HepG2 (cell line): ENCODE data around the gene NCMAP. TPM values are rescaled to one million over a fixed set of nuclear protein-coding genes. Genes with fewer than 3 reads are reported as not detected.
A peak's percentile ranks its signal among the peaks of the same experiment; 100 is the strongest.

Experiments used
- BCL6 ChIP-seq: IDR thresholded peaks from 2 replicates; pipeline ENCODE4 v1.6.1; 2016; ENCODE audit warnings: missing genetic modification reagents, missing compliant biosample characterization
- EP300 ChIP-seq, 3 experiments: sonication (generic) in 1 of 3; formaldehyde crosslinking in 1 of 3; IDR thresholded peaks; 2 replicates each; pipeline versions ENCODE4 v1.5.1 to v1.6.1; 2011 to 2020; ENCODE audit warnings: low read depth in 2 of 3, low read length in 2 of 3, borderline replicate concordance in 1 of 3, improper control_type of control experiment in 1 of 3, mild to moderate bottlenecking in 1 of 3, missing genetic modification reagents in 1 of 3, moderate library complexity in 1 of 3
- FOXK2 ChIP-seq: fragments of 450-650 bp; IDR thresholded peaks from 2 replicates; pipeline ENCODE4 v1.6.1; 2016
- IRF2 ChIP-seq: IDR thresholded peaks from 2 replicates; pipeline ENCODE4 v1.6.1; 2018; ENCODE audit warnings: missing genetic modification reagents, missing compliant biosample characterization
- KDM5B ChIP-seq: sonication (generic); formaldehyde crosslinking; IDR thresholded peaks from 2 replicates; pipeline ENCODE4 v1.4.0; 2020; ENCODE audit warnings: missing genetic modification reagents, mild to moderate bottlenecking, borderline replicate concordance
- MIXL1 ChIP-seq: IDR thresholded peaks from 2 replicates; pipeline ENCODE4 v1.6.1; 2016
- MTF2 ChIP-seq: sonication (generic); formaldehyde crosslinking; IDR thresholded peaks from 2 replicates; pipeline ENCODE4 v1.5.0; 2020; ENCODE audit warnings: missing genetic modification reagents, borderline replicate concordance
- PHF5A ChIP-seq: IDR thresholded peaks from one replicate; pipeline ENCODE4 v1.6.1; 2018; ENCODE audit warnings: low read depth, missing genetic modification reagents; ENCODE audit not compliant: unreplicated experiment
- PRDM15 ChIP-seq: sonication (generic); formaldehyde crosslinking; IDR thresholded peaks from 2 replicates; pipeline ENCODE4 v1.4.0; 2020; ENCODE audit warnings: missing genetic modification reagents
- SAFB2 ChIP-seq: sonication (generic); formaldehyde crosslinking; IDR thresholded peaks from 2 replicates; pipeline ENCODE4 v1.5.1; 2020; ENCODE audit warnings: missing genetic modification reagents, low read depth, mild to moderate bottlenecking, borderline replicate concordance
- SMC3 ChIP-seq: IDR thresholded peaks from 2 replicates; pipeline ENCODE4 v1.6.1; 2011; ENCODE audit warnings: low read length, improper control_type of control experiment
- SNAPC2 ChIP-seq: sonication (generic); formaldehyde crosslinking; IDR thresholded peaks from 2 replicates; pipeline ENCODE4 v1.8.1; 2022; ENCODE audit warnings: mild to moderate bottlenecking, missing genetic modification reagents
- TCF7 ChIP-seq: sonication (generic); IDR thresholded peaks from 2 replicates; pipeline ENCODE4 v1.6.1; 2016; ENCODE audit warnings: antibody characterized with exemption, low read depth
- THAP11 ChIP-seq: IDR thresholded peaks from 2 replicates; pipeline ENCODE4 v1.6.1; 2016; ENCODE audit warnings: missing biosample characterization, missing genetic modification reagents
- ZMYM2 ChIP-seq: sonication (generic); formaldehyde crosslinking; IDR thresholded peaks from 2 replicates; pipeline ENCODE4 v1.8.0; 2022; ENCODE audit warnings: mild to moderate bottlenecking, missing genetic modification reagents
- ZNF350 ChIP-seq: sonication (generic); formaldehyde crosslinking; IDR thresholded peaks from 2 replicates; pipeline ENCODE4 v1.4.0; 2020; ENCODE audit warnings: mild to moderate bottlenecking, low read depth, missing genetic modification reagents, borderline replicate concordance
- ZNF414 ChIP-seq: sonication (generic); formaldehyde crosslinking; IDR thresholded peaks from 2 replicates; pipeline ENCODE4 v1.5.0; 2020; ENCODE audit warnings: missing genetic modification reagents
- ZNF510 ChIP-seq: sonication (generic); formaldehyde crosslinking; IDR thresholded peaks from 2 replicates; pipeline ENCODE4 v1.4.0; 2020; ENCODE audit warnings: low read depth, mild to moderate bottlenecking, missing genetic modification reagents
- ZNF597 ChIP-seq: sonication (generic); formaldehyde crosslinking; IDR thresholded peaks from 2 replicates; pipeline ENCODE4 v1.5.0; 2020; ENCODE audit warnings: missing genetic modification reagents
- ZNF605 ChIP-seq: sonication (generic); formaldehyde crosslinking; IDR thresholded peaks from 2 replicates; pipeline ENCODE4 v1.8.0; 2022; ENCODE audit warnings: mild to moderate bottlenecking, missing genetic modification reagents
- polyA plus RNA-seq, 8 experiments: library from polyadenylated mRNA; depleted of rRNA in 3 of 8; stranded (reverse) in 7 of 8; unstranded in 1 of 8; fragments of >200 nt; fragmentation: Illumina TruSeq in 4 of 8; extraction: Trizol in 4 of 8; gene quantifications; 2 replicates each; pipeline versions ENCODE4 v1.2.1 to v1.2.3, GENCODE V29; 2011 to 2016; ENCODE audit warnings: low read depth in 4 of 8, missing spikeins in 1 of 8, mixed read lengths in 1 of 8; ENCODE audit not compliant: insufficient read depth in 1 of 8
- total RNA-seq, 5 experiments: library from RNA; depleted of rRNA; stranded (reverse); fragments of >200 nt; fragmentation: Illumina TruSeq; extraction: Trizol; gene quantifications; 2 replicates each; pipeline ENCODE4 v1.2.3, GENCODE V29; 2016; ENCODE audit warnings: low read depth in 1 of 5
- TF ChIP-seq, protein P1 (sequence below): sonication (generic); formaldehyde crosslinking; IDR thresholded peaks from 2 replicates; pipeline ENCODE4 v1.5.1; 2020; ENCODE audit warnings: missing genetic modification reagents, mild to moderate bottlenecking, borderline replicate concordance
- TF ChIP-seq, protein P2 (sequence below): sonication (generic); formaldehyde crosslinking; IDR thresholded peaks from 2 replicates; pipeline ENCODE4 v1.4.0; 2020; ENCODE audit warnings: missing genetic modification reagents

NCMAP gene
- total and polyA plus RNA-seq, 2 of the 13 experiments (the other 11 are each of a cell fraction or from before 2014, with no cell fraction given), result 2.7 to 20.0 TPM

DNA sequence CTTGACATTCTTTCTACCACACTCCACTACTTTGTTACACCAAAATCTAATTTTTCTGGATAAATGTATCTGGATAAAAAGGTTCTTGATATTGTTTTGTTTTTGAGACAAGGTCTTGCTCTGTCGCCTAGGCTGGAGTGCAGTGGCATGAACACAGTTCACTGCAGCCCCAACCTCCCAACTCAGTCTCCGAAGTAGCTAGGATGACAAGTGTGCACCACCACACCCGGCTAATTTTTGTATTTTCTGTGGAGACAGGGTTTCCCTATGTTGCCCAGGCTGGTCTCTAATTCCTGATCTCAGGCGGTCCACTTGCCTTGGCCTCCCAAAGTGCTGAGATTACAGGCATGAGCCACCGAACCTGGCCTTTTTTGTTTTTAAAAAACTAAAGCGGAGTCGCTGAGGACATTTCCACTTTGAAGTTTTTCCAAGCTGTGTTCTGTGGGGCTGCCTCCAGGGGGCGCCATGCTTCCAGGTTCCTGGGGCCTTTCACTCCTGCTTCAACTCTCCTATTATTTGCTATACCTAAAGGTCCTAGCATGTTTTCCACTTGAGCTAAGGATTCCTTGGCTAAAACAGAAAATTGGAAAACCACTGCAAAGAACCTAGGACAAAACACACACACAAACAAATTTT lies 14.1 kb upstream of the NCMAP start (continued):
- TF ChIP-seq PRDM15 (CRISPR knock-in tag) (no peak), FOXK2 (no peak), IRF2 (no peak), THAP11 (CRISPR knock-in tag) (no peak), SNAPC2 (CRISPR knock-in tag) (no peak), TCF7 (peak; percentile 14; the same call in 1 of the 2 replicates), BCL6 (CRISPR knock-in tag) (no peak), KDM5B (CRISPR knock-in tag) (peak; percentile 25; the same call in 1 of the 2 replicates), ZNF350 (CRISPR knock-in tag) (no peak), ZMYM2 (CRISPR knock-in tag) (peak; percentile 58; the same call in 1 of the 2 replicates), ZNF605 (peak; percentile 65; the same call in 1 of the 2 replicates), MIXL1 (CRISPR knock-in tag) (no peak), ZNF510 (CRISPR knock-in tag) (no peak), ZNF414 (CRISPR knock-in tag) (0 out of 2 replicates have a peak, but pooled peaks have one; percentile 36), MTF2 (CRISPR knock-in tag) (no peak), PHF5A (CRISPR knock-in tag) (no peak), SAFB2 (CRISPR knock-in tag) (no peak), ZNF597 (no peak), SMC3 (peak; percentile 83), EP300 (IDR thresholded peaks at IDR 0.05; ENCODE audit: low read depth in 2 of 2, low read length in 2 of 2) (no peak), EP300 (CRISPR knock-in tag; IDR thresholded peaks at IDR 0.05; ENCODE audit: borderline replicate concordance) (no peak)
- TF ChIP-seq, protein P1, sequence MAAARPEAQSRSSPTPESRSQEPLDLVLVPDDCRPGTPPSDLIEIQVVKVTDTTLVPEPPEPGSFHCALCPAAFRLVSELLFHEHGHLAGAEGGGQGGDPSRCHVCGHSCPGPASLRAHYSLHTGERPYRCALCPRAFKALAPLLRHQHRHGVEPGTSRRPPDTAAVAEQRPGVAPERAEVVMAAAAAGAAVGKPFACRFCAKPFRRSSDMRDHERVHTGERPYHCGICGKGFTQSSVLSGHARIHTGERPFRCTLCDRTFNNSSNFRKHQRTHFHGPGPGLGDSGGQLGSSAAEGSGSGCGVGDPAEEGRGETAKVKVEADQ, result no peak
- TF ChIP-seq, protein P2, sequence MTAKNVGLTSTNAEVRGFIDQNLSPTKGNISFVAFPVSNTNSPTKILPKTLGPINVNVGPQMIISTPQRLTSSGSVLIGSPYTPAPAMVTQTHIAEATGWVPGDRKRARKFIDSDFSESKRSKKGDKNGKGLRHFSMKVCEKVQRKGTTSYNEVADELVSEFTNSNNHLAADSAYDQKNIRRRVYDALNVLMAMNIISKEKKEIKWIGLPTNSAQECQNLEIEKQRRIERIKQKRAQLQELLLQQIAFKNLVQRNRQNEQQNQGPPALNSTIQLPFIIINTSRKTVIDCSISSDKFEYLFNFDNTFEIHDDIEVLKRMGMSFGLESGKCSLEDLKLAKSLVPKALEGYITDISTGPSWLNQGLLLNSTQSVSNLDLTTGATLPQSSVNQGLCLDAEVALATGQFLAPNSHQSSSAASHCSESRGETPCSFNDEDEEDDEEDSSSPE, result no peak
